Measurements from ENCODE around the gene ZNF804A. TPM values are rescaled to one million over a fixed set of nuclear protein-coding genes. Genes with fewer than 3 reads are reported as not detected.

Gene ZNF804A
- total RNA-seq, 6 donors from 2014 or later = 0.46 to 0.89 (median 0.77) TPM; not detected in 1

GRCh38 chr2:184760931-184761330 lies 162.6 kb downstream of the ZNF804A start:
- H3K4me3 ChIP-seq = no peak overlapping the region
- H3K27me3 ChIP-seq = no peaks in the 10 kb centered on the region
- H3K27ac ChIP-seq = no peak overlapping the region
- H3K9me3 ChIP-seq = no peaks in the 10 kb centered on the region
- DNase-seq = no peak
- ATAC-seq (ENCODE audit: low FRiP score in 2 of 2) = no peak
- 93 to 94% methylated on average over 2 of the region's 2 CpGs for WGBS, 2 donors
- H3K36me3 ChIP-seq = no peaks in the 10 kb centered on the region
- no peak for TF ChIP-seq POLR2A (IDR thresholded peaks at IDR 0.05)
- no peak for TF ChIP-seq CTCF (IDR thresholded peaks at IDR 0.05)
- TF ChIP-seq EP300 (IDR thresholded peaks at IDR 0.05) = no peak
- TF ChIP-seq POLR2AphosphoS5 (IDR thresholded peaks at IDR 0.05) = no peak
- H3K4me1 ChIP-seq = no peaks in the 10 kb centered on the region

- 56 to 69% methylated on average over 9 to 10 of the region's 10 CpGs for WGBS, 2 donors
- peak overlapping the region in 2 of 4 donors; percentile 11 to 24 for H3K4me3 ChIP-seq
- ATAC-seq (ENCODE audit: low FRiP score in 2 of 2) (no peak), DNase-seq (no peak)
- no peaks in the 10 kb centered on the region for H3K27me3 ChIP-seq
- H3K36me3 ChIP-seq = no peaks in the 10 kb centered on the region
- TF ChIP-seq POLR2AphosphoS5 (IDR thresholded peaks at IDR 0.05) = no peak
- TF ChIP-seq POLR2A (IDR thresholded peaks at IDR 0.05) = no peak
- no peak for TF ChIP-seq EP300 (IDR thresholded peaks at IDR 0.05)
- TF ChIP-seq CTCF (IDR thresholded peaks at IDR 0.05) = no peak
- H3K27ac ChIP-seq = no peak overlapping the region
- H3K4me1 ChIP-seq = no peaks in the 10 kb centered on the region
- no peaks in the 10 kb centered on the region for H3K9me3 ChIP-seq
These were observed 167.0 kb downstream of the ZNF804A start for GRCh38 chr2:184765112-184765895.

- H3K27ac ChIP-seq = no peak overlapping the region
- 51 to 69% methylated on average over 3 of the region's 3 CpGs for WGBS, 2 donors
- ATAC-seq (ENCODE audit: low FRiP score in 2 of 2) (no peak), DNase-seq (no peak)
- H3K9me3 ChIP-seq = no peaks in the 10 kb centered on the region
- H3K4me3 ChIP-seq = no peak overlapping the region
- TF ChIP-seq EP300 (IDR thresholded peaks at IDR 0.05) (no peak), CTCF (IDR thresholded peaks at IDR 0.05) (no peak)
- H3K4me1 ChIP-seq = no peaks in the 10 kb centered on the region
- H3K27me3 ChIP-seq = no peaks in the 10 kb centered on the region
- no peaks in the 10 kb centered on the region for H3K36me3 ChIP-seq
These were observed 168.7 kb downstream of the ZNF804A start for GRCh38 chr2:184767059-184767458.

GRCh38 chr2:184769023-184769422 lies 170.7 kb downstream of the ZNF804A start:
- WGBS, 2 donors = 42 to 49% methylated on average over 2 of the region's 2 CpGs
- no peak for ATAC-seq (ENCODE audit: low FRiP score in 2 of 2)
- TF ChIP-seq CTCF (IDR thresholded peaks at IDR 0.05) = no peak
- no peak for TF ChIP-seq POLR2AphosphoS5 (IDR thresholded peaks at IDR 0.05)
- no peak for TF ChIP-seq EP300 (IDR thresholded peaks at IDR 0.05)

GRCh38 chr2:184769686-184770085 lies 171.4 kb downstream of the ZNF804A start:
- H3K36me3 ChIP-seq = no peaks in the 10 kb centered on the region
- no peak overlapping the region for H3K4me3 ChIP-seq
- ATAC-seq (ENCODE audit: low FRiP score in 2 of 2) = no peak
- no peaks in the 10 kb centered on the region for H3K4me1 ChIP-seq
- no peak overlapping the region for H3K27ac ChIP-seq
- WGBS, 2 donors = 84 to 92% methylated on average over 1 of the region's 1 CpG
- no peak for TF ChIP-seq POLR2AphosphoS5 (IDR thresholded peaks at IDR 0.05)
- TF ChIP-seq POLR2A (IDR thresholded peaks at IDR 0.05) = no peak
- TF ChIP-seq CTCF (IDR thresholded peaks at IDR 0.05) = no peak
- no peak for TF ChIP-seq EP300 (IDR thresholded peaks at IDR 0.05)
- DNase-seq = no peak
- H3K27me3 ChIP-seq = no peaks in the 10 kb centered on the region
- no peaks in the 10 kb centered on the region for H3K9me3 ChIP-seq

More at GRCh38 chr2:184769023-184769422, 170.7 kb downstream of the ZNF804A start:
- no peaks in the 10 kb centered on the region for H3K36me3 ChIP-seq
- DNase-seq = no peak
- H3K9me3 ChIP-seq = no peaks in the 10 kb centered on the region
- no peaks in the 10 kb centered on the region for H3K4me1 ChIP-seq
- no peak overlapping the region for H3K4me3 ChIP-seq
- no peaks in the 10 kb centered on the region for H3K27me3 ChIP-seq
- H3K27ac ChIP-seq = no peak overlapping the region
